HCT116 (cell line): ENCODE results near the gene TRAK1. TPM values are rescaled to one million over a fixed set of nuclear protein-coding genes. Genes with fewer than 3 reads are reported as not detected.

Source experiments
- ATAC-seq: fragments of 200-7000 bp; cut with Tn5 transposase; 2 replicates; pipeline ENCODE4 v1.9.1; 2020; ENCODE audit warnings: mild to moderate bottlenecking, moderate library complexity
- BruUV-seq: library from RNA; stranded (reverse); fragments of 400-500 nt; replicated peaks from 2 replicates; lab custom pipeline; 2021; lab: Mats Ljungman, UMichigan
- CTCF ChIA-PET: fragments of 300-600 bp; sonication (Branson Sonifier 250); formaldehyde crosslinking; loops from one replicate; lab custom pipeline; 2021; ENCODE audit warnings: antibody characterized with exemption; lab: Charles Lee
- POLR2A ChIA-PET: fragments of 300-600, 350-600 bp; sonication (Branson Sonifier 250); formaldehyde crosslinking; loops from one replicate; lab custom pipeline; 2021; ENCODE audit warnings: antibody characterized with exemption; lab: Charles Lee
- RAD21 ChIA-PET, 2 experiments: fragments of 300-600 bp; sonication (Branson Sonifier 250); formaldehyde crosslinking; loops; one replicate each; lab custom pipeline; 2023; ENCODE audit warnings: low total read pairs in 2 of 2; ENCODE audit not compliant: uncharacterized antibody in 2 of 2, unreplicated experiment in 2 of 2, low non-redundant PET in 1 of 2; lab: Charles Lee
- DNase-seq: peaks from one replicate; pipeline ENCODE4 v3.0.0-alpha.2; 2010; ENCODE audit warnings: low read depth, low spot score
- H2AFZ ChIP-seq: fragments of 200-600 bp; shearing (Covaris generic), sonication (generic); 2 replicates; pipeline ENCODE4 v1.6.1; 2017; ENCODE audit warnings: low read depth, mixed run types, mixed read lengths, antibody characterized with exemption, low read length; ENCODE audit not compliant: poor library complexity, severe bottlenecking
- H3K27ac ChIP-seq: 2 replicates; pipeline ENCODE4 v1.5.1; 2012; ENCODE audit warnings: low read depth, low read length
- H3K27me3 ChIP-seq: fragments of 200-600 bp; sonication (generic); 2 replicates; pipeline ENCODE4 v1.6.1; 2016; ENCODE audit warnings: mixed run types, low read length, mixed read lengths; ENCODE audit not compliant: insufficient read depth
- H3K36me3 ChIP-seq, 2 experiments: fragments of 200-500 bp in 1 of 2; fragments of 200-600 bp in 1 of 2; sonication (Bioruptor generic) in 1 of 2; sonication (generic) in 1 of 2; 2 replicates each; pipeline versions ENCODE4 v1.5.1 to v1.6.1; 2014 to 2016; ENCODE audit warnings: low read length in 2 of 2, inconsistent platforms in 1 of 2, mixed read lengths in 1 of 2, mixed run types in 1 of 2; ENCODE audit not compliant: insufficient read depth in 2 of 2, control insufficient read depth in 1 of 2
- H3K4me1 ChIP-seq, 2 experiments: fragments of 200-600 bp in 1 of 2; sonication (generic) in 1 of 2; 2 replicates each; pipeline versions ENCODE4 v1.5.1 to v1.6.1; 2012 to 2017; ENCODE audit warnings: low read length in 2 of 2, inconsistent platforms in 1 of 2, mild to moderate bottlenecking in 1 of 2, mixed read lengths in 1 of 2, mixed run types in 1 of 2, moderate library complexity in 1 of 2; ENCODE audit not compliant: insufficient read depth in 2 of 2, control insufficient read depth in 1 of 2
- H3K4me2 ChIP-seq: fragments of 200-600 bp; sonication (generic); 2 replicates; pipeline ENCODE4 v1.6.1; 2017; ENCODE audit warnings: mixed run types, low read length, mixed read lengths
- H3K4me3 ChIP-seq, 2 experiments: fragments of 200-600 bp in 1 of 2; sonication (generic) in 1 of 2; replicated peaks in 1 of 2; 2 replicates each; pipeline ENCODE4 v1.5.1; 2011 to 2016; ENCODE audit warnings: low read length in 2 of 2, control low read depth in 1 of 2, low read depth in 1 of 2, mild to moderate bottlenecking in 1 of 2, mixed read lengths in 1 of 2, mixed run types in 1 of 2
- H3K79me2 ChIP-seq: fragments of 200-600 bp; sonication (generic); 2 replicates; pipeline ENCODE4 v1.6.1; 2017; ENCODE audit warnings: mild to moderate bottlenecking, mixed run types, low read length, moderate library complexity, mixed read lengths; ENCODE audit not compliant: insufficient read depth
- H3K9ac ChIP-seq: fragments of 200-600 bp; sonication (generic); 2 replicates; pipeline ENCODE4 v1.6.1; 2016; ENCODE audit warnings: low read length, mixed read lengths
- H3K9me2 ChIP-seq: fragments of 200-600 bp; sonication (generic), shearing (Covaris generic); 2 replicates; pipeline ENCODE4 v1.6.1; 2017; ENCODE audit warnings: mixed run types, mild to moderate bottlenecking, moderate library complexity; ENCODE audit not compliant: insufficient read depth
- H3K9me3 ChIP-seq, 2 experiments: fragments of 200-500 bp in 1 of 2; fragments of 200-600 bp in 1 of 2; sonication (Bioruptor generic) in 1 of 2; sonication (generic) in 1 of 2; 2 replicates each; pipeline ENCODE4 v1.6.1; 2014 to 2017; ENCODE audit warnings: low read length in 2 of 2, mixed read lengths in 2 of 2, inconsistent platforms in 1 of 2, low read depth in 1 of 2, mild to moderate bottlenecking in 1 of 2, mixed run types in 1 of 2, moderate library complexity in 1 of 2; ENCODE audit not compliant: control insufficient read depth in 1 of 2, insufficient read depth in 1 of 2
- H4K20me1 ChIP-seq: fragments of 200-600 bp; sonication (generic), shearing (Covaris generic); 2 replicates; pipeline ENCODE4 v1.6.1; 2017; ENCODE audit warnings: mixed run types, mild to moderate bottlenecking, moderate library complexity; ENCODE audit not compliant: insufficient read depth
- CBX3 ChIP-seq: IDR thresholded peaks from 2 replicates; pipeline ENCODE4 v1.6.1; 2012; ENCODE audit warnings: low read depth
- CEBPB ChIP-seq: IDR thresholded peaks from 2 replicates; pipeline ENCODE4 v1.6.1; 2012; ENCODE audit warnings: low read depth
- EZH2phosphoT487 ChIP-seq: fragments of 200-600 bp; IDR thresholded peaks from 2 replicates; pipeline ENCODE4 v1.6.1; 2018; ENCODE audit warnings: antibody characterized with exemption, borderline replicate concordance
- JUND ChIP-seq: IDR thresholded peaks from 2 replicates; pipeline ENCODE4 v1.6.1; 2012
- MAX ChIP-seq: IDR thresholded peaks from 2 replicates; pipeline ENCODE4 v1.6.1; 2012
- POLR2AphosphoS5 ChIP-seq: IDR thresholded peaks from 2 replicates; pipeline ENCODE4 v1.6.1; 2011; ENCODE audit warnings: mild to moderate bottlenecking, low read depth, low read length, moderate library complexity
- REST ChIP-seq: IDR thresholded peaks from 2 replicates; pipeline ENCODE4 v1.6.1; 2012; ENCODE audit warnings: low read depth
- SP1 ChIP-seq: IDR thresholded peaks from 2 replicates; pipeline ENCODE4 v1.6.1; 2012; ENCODE audit warnings: low read depth
- SRF ChIP-seq: IDR thresholded peaks from 2 replicates; pipeline ENCODE4 v1.6.1; 2012; ENCODE audit warnings: low read depth
- TCF7L2 ChIP-seq: IDR thresholded peaks from 2 replicates; pipeline ENCODE4 v1.7.0; 2011; ENCODE audit warnings: borderline replicate concordance, inconsistent platforms; ENCODE audit not compliant: insufficient read depth, insufficient read length; ENCODE audit errors: extremely low read depth
- YY1 ChIP-seq: IDR thresholded peaks from 2 replicates; pipeline ENCODE4 v1.6.1; 2011; ENCODE audit warnings: low read length, low read depth, moderate library complexity, mild to moderate bottlenecking; ENCODE audit not compliant: insufficient replicate concordance; ENCODE audit errors: extremely low read depth
- ZBTB33 ChIP-seq: IDR thresholded peaks from 2 replicates; pipeline ENCODE4 v1.6.1; 2011; ENCODE audit warnings: mild to moderate bottlenecking, low read length, moderate library complexity; ENCODE audit not compliant: insufficient replicate concordance; ENCODE audit errors: extremely low read depth
- intact Hi-C: fragments of 100-400 bp; cut with micrococcal nuclease; formaldehyde crosslinking; loops from 2 replicates; pipeline ENCODE4 v1.10.0; 2022
- total RNA-seq: library from RNA; stranded (reverse); gene quantifications from one replicate; pipeline ENCODE4 v1.2.1, GENCODE V29; 2021; ENCODE audit not compliant: unreplicated experiment
- TF ChIP-seq, protein P1 (sequence below), 3 experiments: fragments of 200-600 bp in 1 of 3; sonication (generic) in 1 of 3; IDR thresholded peaks in 2 of 3; conservative IDR thresholded peaks in 1 of 3; 2 replicates each; pipeline ENCODE4 v1.5.1; 2012 to 2017; ENCODE audit warnings: low read depth in 2 of 3, low read length in 2 of 3, antibody characterized with exemption in 1 of 3, borderline replicate concordance in 1 of 3, control low read depth in 1 of 3, mild to moderate bottlenecking in 1 of 3, mixed read lengths in 1 of 3, mixed run types in 1 of 3, moderate library complexity in 1 of 3; ENCODE audit not compliant: insufficient read depth in 1 of 3

TRAK1 gene
- total RNA-seq, 1 experiment from 2014 or later = 25.9 TPM

DNA sequence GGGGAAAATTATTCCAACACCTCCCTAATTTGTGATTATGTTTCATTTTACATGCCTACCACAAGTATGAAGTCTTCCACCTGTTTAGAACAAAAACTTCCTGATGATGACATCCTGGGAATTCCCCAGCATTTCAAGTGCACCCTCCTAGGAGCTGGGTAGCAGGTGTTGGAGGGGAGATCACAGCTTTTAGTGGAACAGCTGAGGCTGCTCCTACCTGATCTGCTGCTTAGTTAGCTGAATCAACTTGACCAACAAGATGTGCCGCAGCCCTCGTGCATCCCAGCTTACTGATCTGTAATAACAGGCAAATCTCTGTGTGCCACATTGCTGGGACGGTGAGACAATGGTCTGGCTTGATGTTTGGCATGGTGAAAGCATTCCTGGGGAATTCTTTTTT, 29.7 kb downstream of the TRAK1 start (continued):
- no peak for TF ChIP-seq REST
- no peak for TF ChIP-seq POLR2AphosphoS5
- TF ChIP-seq SRF = no peak

DNA sequence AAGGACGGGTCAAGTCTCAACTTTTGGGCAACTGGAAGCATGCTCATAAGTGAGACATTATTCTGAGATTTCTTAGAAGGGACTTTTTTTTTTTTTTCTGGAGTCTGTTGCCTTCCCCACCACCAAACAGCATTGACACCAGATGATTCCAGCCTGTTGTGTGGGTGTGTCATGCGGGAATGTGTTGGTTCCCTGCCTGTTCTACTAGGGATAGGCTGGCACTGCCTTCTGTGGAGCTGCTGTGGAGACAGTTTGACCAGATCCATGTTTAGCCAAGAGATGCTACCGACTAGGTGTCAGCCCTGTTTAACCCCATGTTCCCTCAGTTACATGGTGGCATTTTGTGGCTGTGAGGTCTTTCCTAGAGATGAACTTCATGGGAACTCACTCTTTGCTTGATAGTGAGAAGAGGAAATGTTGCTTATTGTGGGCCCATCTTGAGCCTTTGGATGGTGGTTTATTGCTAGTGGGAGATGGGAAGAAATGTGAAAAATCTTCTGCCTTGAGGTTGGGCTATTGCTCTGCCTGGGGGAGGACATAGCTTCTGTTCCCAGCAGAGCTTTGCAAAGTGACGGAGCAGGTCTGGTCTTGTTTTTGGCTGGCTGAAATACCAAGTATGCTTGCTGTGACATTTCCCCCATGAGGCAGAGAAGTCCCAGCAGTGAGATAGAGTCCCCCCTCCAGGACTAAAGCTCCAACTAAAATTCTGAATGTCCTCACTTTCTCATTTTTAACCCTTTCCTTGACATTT, 31.3 kb downstream of the TRAK1 start:
- ATAC-seq (no peak), DNase-seq (no peak)
- Histone ChIP-seq H3K4me3 (no peak overlapping the region), H3K27me3 (no peaks in the 10 kb centered on the region), H3K9ac (no peak overlapping the region), H3K36me3 (no peaks in the 10 kb centered on the region), H3K9me2 (no peaks in the 10 kb centered on the region), H3K4me2 (no peak overlapping the region), H3K9me3 (no peaks in the 10 kb centered on the region), H2AFZ (no peak overlapping the region), H4K20me1 (no peaks in the 10 kb centered on the region), H3K79me2 (peaks cover 22% of the 10 kb centered on the region; the same call in 1 of the 2 replicates), H3K27ac (no peak overlapping the region), H3K4me1 (peaks cover 21 to 34% of the 10 kb centered on the region in 2 experiments)
- POLR2A ChIA-PET = no interaction called here
- RAD21 ChIA-PET = no interaction called here
- BruUV-seq = no TSS peak
- no peak for TF ChIP-seq CBX3
- no peak for TF ChIP-seq TCF7L2
- TF ChIP-seq YY1 = no peak
- TF ChIP-seq JUND = no peak
- no peak for TF ChIP-seq ZBTB33
- no peak for TF ChIP-seq CEBPB
- TF ChIP-seq SP1 = no peak
- TF ChIP-seq, protein P1, sequence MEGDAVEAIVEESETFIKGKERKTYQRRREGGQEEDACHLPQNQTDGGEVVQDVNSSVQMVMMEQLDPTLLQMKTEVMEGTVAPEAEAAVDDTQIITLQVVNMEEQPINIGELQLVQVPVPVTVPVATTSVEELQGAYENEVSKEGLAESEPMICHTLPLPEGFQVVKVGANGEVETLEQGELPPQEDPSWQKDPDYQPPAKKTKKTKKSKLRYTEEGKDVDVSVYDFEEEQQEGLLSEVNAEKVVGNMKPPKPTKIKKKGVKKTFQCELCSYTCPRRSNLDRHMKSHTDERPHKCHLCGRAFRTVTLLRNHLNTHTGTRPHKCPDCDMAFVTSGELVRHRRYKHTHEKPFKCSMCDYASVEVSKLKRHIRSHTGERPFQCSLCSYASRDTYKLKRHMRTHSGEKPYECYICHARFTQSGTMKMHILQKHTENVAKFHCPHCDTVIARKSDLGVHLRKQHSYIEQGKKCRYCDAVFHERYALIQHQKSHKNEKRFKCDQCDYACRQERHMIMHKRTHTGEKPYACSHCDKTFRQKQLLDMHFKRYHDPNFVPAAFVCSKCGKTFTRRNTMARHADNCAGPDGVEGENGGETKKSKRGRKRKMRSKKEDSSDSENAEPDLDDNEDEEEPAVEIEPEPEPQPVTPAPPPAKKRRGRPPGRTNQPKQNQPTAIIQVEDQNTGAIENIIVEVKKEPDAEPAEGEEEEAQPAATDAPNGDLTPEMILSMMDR (IDR thresholded peaks at IDR 0.05 in 2 of 3, conservative IDR thresholded peaks at IDR 0.05 in 1 of 3; ENCODE audit: borderline replicate concordance in 1 of 3, insufficient read depth in 1 of 3, low read depth in 2 of 3, low read length in 2 of 3) = no peak
- TF ChIP-seq EZH2phosphoT487 = no peak
- TF ChIP-seq MAX = no peak
- CTCF ChIA-PET = interaction anchor here (0.6 to 7.8 kb wide), 2 partner anchors 68 to 221 kb away, joined by 5 to 185 read pairs; no protein-coding TSS in a partner anchor
- intact Hi-C loops = no loop called here
